Measurements from ENCODE around the gene FGD6.

The FGD6 gene

DNA sequence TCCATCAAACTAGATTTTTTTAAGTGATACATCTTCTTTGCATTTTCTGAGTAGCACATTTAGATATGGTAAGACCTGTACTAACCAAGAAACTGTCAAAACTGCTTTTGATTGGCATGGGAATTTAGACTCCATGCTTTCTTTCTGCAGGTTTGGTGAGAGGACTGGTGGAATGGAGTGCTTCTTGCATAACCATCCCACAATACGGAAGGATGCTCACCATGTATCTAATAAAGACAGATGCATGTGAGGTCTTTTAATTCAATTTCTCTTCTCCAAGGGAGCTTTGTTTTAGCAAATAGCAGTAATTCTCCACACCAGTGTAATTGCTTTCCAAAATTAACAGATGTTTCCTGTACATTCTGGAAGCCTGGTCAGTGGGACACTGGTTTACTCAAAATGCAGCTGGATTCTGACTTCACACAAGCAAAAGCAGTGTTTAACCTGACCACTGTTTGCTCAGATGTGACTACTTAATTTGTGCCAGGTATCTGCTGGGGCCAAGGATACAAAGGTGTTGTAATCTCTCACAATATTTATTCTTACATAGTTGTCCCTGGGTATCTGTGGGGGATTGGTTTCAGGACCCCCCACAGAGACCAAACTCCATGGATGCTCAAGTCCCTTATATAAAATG, 26.1 kb downstream of the FGD6 start:
- no peak for DNase-seq (ENCODE audit: extremely low spot score)
- CTCF ChIA-PET: no interaction called here
- TF ChIP-seq ZNF384 (IDR thresholded peaks at IDR 0.05) (no peak), LEF1 (IDR thresholded peaks at IDR 0.05; ENCODE audit: borderline replicate concordance) (no peak), TARDBP (IDR thresholded peaks at IDR 0.05) (no peak), NFRKB (IDR thresholded peaks at IDR 0.05) (no peak), SP1 (IDR thresholded peaks at IDR 0.05) (no peak), BHLHE40 (IDR thresholded peaks at IDR 0.05; ENCODE audit: borderline replicate concordance) (no peak), FOXM1 (IDR thresholded peaks at IDR 0.05; ENCODE audit: borderline replicate concordance) (no peak), FOXK2 (IDR thresholded peaks at IDR 0.05) (no peak), FOXA1 (IDR thresholded peaks at IDR 0.05) (no peak), HDGF (IDR thresholded peaks at IDR 0.05; ENCODE audit: borderline replicate concordance) (no peak)
- TF ChIP-seq, protein P1, sequence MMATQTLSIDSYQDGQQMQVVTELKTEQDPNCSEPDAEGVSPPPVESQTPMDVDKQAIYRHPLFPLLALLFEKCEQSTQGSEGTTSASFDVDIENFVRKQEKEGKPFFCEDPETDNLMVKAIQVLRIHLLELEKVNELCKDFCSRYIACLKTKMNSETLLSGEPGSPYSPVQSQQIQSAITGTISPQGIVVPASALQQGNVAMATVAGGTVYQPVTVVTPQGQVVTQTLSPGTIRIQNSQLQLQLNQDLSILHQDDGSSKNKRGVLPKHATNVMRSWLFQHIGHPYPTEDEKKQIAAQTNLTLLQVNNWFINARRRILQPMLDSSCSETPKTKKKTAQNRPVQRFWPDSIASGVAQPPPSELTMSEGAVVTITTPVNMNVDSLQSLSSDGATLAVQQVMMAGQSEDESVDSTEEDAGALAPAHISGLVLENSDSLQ (IDR thresholded peaks at IDR 0.05): no peak
- POLR2A ChIA-PET: no interaction called here

DNA sequence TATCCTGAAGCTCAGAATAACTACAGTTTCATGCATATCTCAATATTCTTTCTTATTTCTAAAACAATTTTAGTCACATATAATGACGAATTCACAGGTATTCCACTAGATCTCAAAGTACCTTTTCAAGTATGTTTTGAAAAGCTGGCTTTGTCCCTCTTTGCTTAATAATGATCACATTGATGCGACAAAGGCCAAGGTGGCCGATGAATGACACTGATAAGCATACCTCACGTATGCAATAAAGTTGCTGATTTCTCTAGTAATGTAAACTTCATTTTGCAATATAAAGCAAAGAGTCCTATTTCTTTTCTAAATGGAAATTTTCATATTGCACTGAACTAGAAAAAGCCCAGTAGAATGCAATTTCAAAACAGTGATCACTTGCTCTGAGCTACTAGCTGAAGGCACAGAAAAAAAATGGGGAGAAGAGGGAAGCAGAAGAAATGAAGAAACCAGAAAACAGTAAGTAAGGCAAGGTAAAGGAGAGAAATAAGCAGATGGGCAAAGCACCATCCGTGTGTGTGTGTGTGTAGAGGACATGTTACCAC, 29.3 kb downstream of the FGD6 start:
- CTCF ChIA-PET: interaction anchor here (1.7 kb wide), 1 partner anchor 13 kb away, joined by 6 read pairs; no protein-coding TSS in a partner anchor
- no peak for DNase-seq (ENCODE audit: extremely low spot score)
- no peak for TF ChIP-seq BHLHE40 (IDR thresholded peaks at IDR 0.05; ENCODE audit: borderline replicate concordance)
- no peak for TF ChIP-seq FOXK2 (IDR thresholded peaks at IDR 0.05)
- TF ChIP-seq SP1 (IDR thresholded peaks at IDR 0.05): no peak
- TF ChIP-seq ELF4 (IDR thresholded peaks at IDR 0.05): no peak
- no peak for TF ChIP-seq HDGF (IDR thresholded peaks at IDR 0.05; ENCODE audit: borderline replicate concordance)
- no peak for TF ChIP-seq ZNF384 (IDR thresholded peaks at IDR 0.05)
- TF ChIP-seq SUZ12 (IDR thresholded peaks at IDR 0.05): no peak
- no peak for TF ChIP-seq LEF1 (IDR thresholded peaks at IDR 0.05; ENCODE audit: borderline replicate concordance)
- no peak for TF ChIP-seq FOXA1 (IDR thresholded peaks at IDR 0.05)
- TF ChIP-seq TARDBP (IDR thresholded peaks at IDR 0.05): no peak
- no peak for TF ChIP-seq L3MBTL2 (conservative IDR thresholded peaks at IDR 0.05)
- POLR2A ChIA-PET: interaction anchor here (0.8 kb wide), 1 partner anchor 29 kb away, joined by 3 read pairs; the partner anchor contains the start of genes FGD6 and VEZT

DNA sequence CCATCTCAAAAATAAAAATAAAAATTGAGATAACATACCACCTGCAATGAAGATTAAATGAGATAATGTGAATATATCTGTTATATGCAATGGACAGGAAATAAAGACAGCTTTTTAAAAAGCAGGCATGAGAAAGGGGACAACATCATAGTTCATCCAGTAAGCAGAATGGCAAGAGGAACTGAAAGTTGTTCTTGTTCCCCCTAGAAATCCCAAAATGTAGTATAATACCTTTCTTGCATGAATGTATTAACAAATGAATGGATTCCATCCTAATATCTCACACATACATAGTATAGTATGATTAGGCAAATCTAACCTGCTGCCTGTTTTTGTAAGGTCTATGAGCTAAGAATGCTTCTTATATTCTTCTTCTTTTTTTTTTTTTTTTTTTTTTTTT, 31.4 kb downstream of the FGD6 start:
- TF ChIP-seq LEF1 (IDR thresholded peaks at IDR 0.05; ENCODE audit: borderline replicate concordance): no peak
- TF ChIP-seq ZNF384 (IDR thresholded peaks at IDR 0.05): 0 out of 2 replicates have a peak, but pooled peaks have one; percentile 22
- CTCF ChIA-PET: no interaction called here
- DNase-seq (ENCODE audit: extremely low spot score): no peak
- POLR2A ChIA-PET: no interaction called here

DNA sequence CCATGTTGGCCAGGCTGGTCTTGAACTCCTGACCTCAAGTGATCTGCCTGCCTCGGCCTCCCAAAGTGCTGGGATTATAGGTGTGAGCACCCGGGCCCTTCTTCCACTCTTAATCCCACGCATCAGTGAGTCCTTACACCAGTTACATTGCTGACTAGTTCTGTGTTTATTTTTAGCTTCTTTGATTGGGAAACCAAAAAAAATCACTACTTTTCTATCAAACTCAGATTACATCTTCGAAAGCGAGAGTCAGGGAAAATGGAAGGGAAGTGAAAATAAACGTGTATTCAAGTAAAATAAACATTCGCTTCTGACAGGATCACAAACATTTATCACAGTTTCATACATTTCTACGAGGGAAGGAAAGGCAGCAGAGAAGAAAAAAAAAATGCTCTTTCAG, 32.2 kb downstream of the FGD6 start:
- DNase-seq (ENCODE audit: extremely low spot score): no peak
- ChIA-PET CTCF (no interaction called here), POLR2A (interaction anchor here (0.6 kb wide), 1 partner anchor 21 kb away, joined by 4 read pairs; no protein-coding TSS in a partner anchor)
- TF ChIP-seq SP1 (IDR thresholded peaks at IDR 0.05): no peak
- TF ChIP-seq L3MBTL2 (conservative IDR thresholded peaks at IDR 0.05): no peak
- TF ChIP-seq NFRKB (IDR thresholded peaks at IDR 0.05): no peak
- no peak for TF ChIP-seq ARNT (IDR thresholded peaks at IDR 0.05)
- TF ChIP-seq, protein P1 (IDR thresholded peaks at IDR 0.05): no peak
- no peak for TF ChIP-seq TARDBP (IDR thresholded peaks at IDR 0.05)
- no peak for TF ChIP-seq BHLHE40 (IDR thresholded peaks at IDR 0.05; ENCODE audit: borderline replicate concordance)
- TF ChIP-seq FOXK2 (IDR thresholded peaks at IDR 0.05): no peak
- TF ChIP-seq SUZ12 (IDR thresholded peaks at IDR 0.05): no peak
- TF ChIP-seq HDGF (IDR thresholded peaks at IDR 0.05; ENCODE audit: borderline replicate concordance): no peak
- no peak for TF ChIP-seq CTBP1 (IDR thresholded peaks at IDR 0.05; ENCODE audit: borderline replicate concordance)
- TF ChIP-seq ZNF384 (IDR thresholded peaks at IDR 0.05): no peak
- TF ChIP-seq LEF1 (IDR thresholded peaks at IDR 0.05; ENCODE audit: borderline replicate concordance): no peak
- TF ChIP-seq ELF4 (IDR thresholded peaks at IDR 0.05): no peak
- TF ChIP-seq FOXA1 (IDR thresholded peaks at IDR 0.05): no peak
- TF ChIP-seq FOXM1 (IDR thresholded peaks at IDR 0.05; ENCODE audit: borderline replicate concordance): no peak

DNA sequence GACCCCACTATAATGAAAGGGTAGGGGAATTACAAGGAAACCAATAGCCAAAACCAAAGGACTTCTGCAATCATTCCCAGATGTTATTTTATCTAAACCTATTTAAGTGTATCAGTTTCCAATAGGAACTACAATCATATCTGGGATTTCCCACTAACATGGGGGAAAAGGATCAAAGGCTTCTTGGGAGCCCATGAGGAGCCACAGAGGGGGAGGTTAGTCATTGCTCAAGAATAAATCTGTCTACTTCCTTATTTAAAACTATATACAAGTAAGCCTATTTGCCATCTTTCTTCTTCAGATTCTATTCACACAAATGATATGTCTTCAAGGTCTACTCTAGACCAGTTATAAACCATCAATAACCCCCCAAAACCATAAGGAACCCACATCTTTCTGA, 33.1 kb downstream of the FGD6 start:
- CTCF ChIA-PET: no interaction called here
- POLR2A ChIA-PET: no interaction called here
- no peak for TF ChIP-seq FOXM1 (IDR thresholded peaks at IDR 0.05; ENCODE audit: borderline replicate concordance)
- no peak for TF ChIP-seq BHLHE40 (IDR thresholded peaks at IDR 0.05; ENCODE audit: borderline replicate concordance)
- no peak for TF ChIP-seq CTBP1 (IDR thresholded peaks at IDR 0.05; ENCODE audit: borderline replicate concordance)
- TF ChIP-seq, protein P1 (IDR thresholded peaks at IDR 0.05): no peak
- TF ChIP-seq SP1 (IDR thresholded peaks at IDR 0.05): no peak
- no peak for TF ChIP-seq SUZ12 (IDR thresholded peaks at IDR 0.05)
- no peak for TF ChIP-seq FOXK2 (IDR thresholded peaks at IDR 0.05)
- no peak for TF ChIP-seq LEF1 (IDR thresholded peaks at IDR 0.05; ENCODE audit: borderline replicate concordance)
- TF ChIP-seq NFRKB (IDR thresholded peaks at IDR 0.05): no peak
- TF ChIP-seq ZNF384 (IDR thresholded peaks at IDR 0.05): no peak
- no peak for TF ChIP-seq L3MBTL2 (conservative IDR thresholded peaks at IDR 0.05)
- no peak for TF ChIP-seq ARNT (IDR thresholded peaks at IDR 0.05)
- no peak for TF ChIP-seq FOXA1 (IDR thresholded peaks at IDR 0.05)
- TF ChIP-seq TARDBP (IDR thresholded peaks at IDR 0.05): no peak

DNA sequence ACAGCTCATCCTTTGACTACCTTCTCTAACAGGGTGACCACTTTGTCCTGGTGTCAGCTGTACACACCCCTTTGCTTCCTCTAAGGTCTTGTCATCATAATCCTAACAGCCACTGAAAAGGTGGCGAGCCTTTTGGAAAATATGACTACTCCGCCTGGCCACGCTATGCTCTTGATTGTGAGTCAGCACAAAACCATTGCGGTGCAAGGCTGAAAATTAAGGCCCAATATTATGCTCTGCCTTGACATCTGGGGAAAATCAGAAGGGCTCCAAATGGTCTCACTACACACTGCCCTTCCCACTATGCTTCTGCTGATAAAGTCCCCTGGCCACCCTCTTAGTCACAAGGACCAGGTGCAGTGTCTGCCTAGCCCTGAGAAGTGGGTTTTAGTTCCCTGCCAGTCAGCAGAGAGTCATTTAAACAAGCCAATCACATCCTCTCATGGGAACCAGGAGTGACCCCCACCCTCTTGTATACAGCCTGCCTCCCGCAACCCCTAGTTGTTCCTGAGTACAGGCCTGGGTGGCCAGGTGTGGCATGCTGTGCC, 34.3 kb downstream of the FGD6 start:
- no peak for TF ChIP-seq FOXM1 (IDR thresholded peaks at IDR 0.05; ENCODE audit: borderline replicate concordance)
- no peak for TF ChIP-seq SUZ12 (IDR thresholded peaks at IDR 0.05)
- TF ChIP-seq ARNT (IDR thresholded peaks at IDR 0.05): no peak
- TF ChIP-seq L3MBTL2 (conservative IDR thresholded peaks at IDR 0.05): no peak
- TF ChIP-seq, protein P1 (IDR thresholded peaks at IDR 0.05): no peak
- no peak for TF ChIP-seq BHLHE40 (IDR thresholded peaks at IDR 0.05; ENCODE audit: borderline replicate concordance)
- TF ChIP-seq SP1 (IDR thresholded peaks at IDR 0.05): no peak
- no peak for TF ChIP-seq CTBP1 (IDR thresholded peaks at IDR 0.05; ENCODE audit: borderline replicate concordance)
- TF ChIP-seq HDGF (IDR thresholded peaks at IDR 0.05; ENCODE audit: borderline replicate concordance): no peak
- TF ChIP-seq FOXK2 (IDR thresholded peaks at IDR 0.05): no peak
- TF ChIP-seq ELF4 (IDR thresholded peaks at IDR 0.05): no peak
- TF ChIP-seq FOXA1 (IDR thresholded peaks at IDR 0.05): no peak
- no peak for TF ChIP-seq TARDBP (IDR thresholded peaks at IDR 0.05)
- no peak for TF ChIP-seq ZNF384 (IDR thresholded peaks at IDR 0.05)
- no peak for TF ChIP-seq NFRKB (IDR thresholded peaks at IDR 0.05)
- no peak for TF ChIP-seq LEF1 (IDR thresholded peaks at IDR 0.05; ENCODE audit: borderline replicate concordance)
- no peak for DNase-seq (ENCODE audit: extremely low spot score)
- POLR2A ChIA-PET: no interaction called here
- CTCF ChIA-PET: no interaction called here

More for the DNA sequence above, 33.1 kb downstream of the FGD6 start:
- DNase-seq (ENCODE audit: extremely low spot score): no peak
